HEK293 (cell line): ENCODE measurements around the gene CD300LB.

Experiments used
- CTCF ChIA-PET: fragments of 350-600 bp; formaldehyde crosslinking; extraction: SDS; loops from one replicate; lab custom pipeline; 2021; ENCODE audit warnings: antibody characterized with exemption; lab: Yijun Ruan, JAX
- POLR2A ChIA-PET: fragments of 300-600 bp; formaldehyde crosslinking; extraction: SDS; loops from one replicate; lab custom pipeline; 2020; ENCODE audit warnings: antibody characterized with exemption, inconsistent platforms; lab: Yijun Ruan, JAX
- H3K27ac ChIP-seq: fragments of 200-500 bp; sonication (Bioruptor generic); 2 replicates; pipeline ENCODE4 v1.5.1; 2014; ENCODE audit warnings: low read depth, low read length, control low read depth, inconsistent platforms; ENCODE audit errors: extremely low read depth
- H3K36me3 ChIP-seq, 2 experiments: fragments of 200-500 bp in 1 of 2; sonication (Bioruptor generic) in 1 of 2; 1 replicate in 1 of 2; 2 replicates in 1 of 2; pipeline ENCODE4 v1.5.1; 2014 to 2017; ENCODE audit warnings: inconsistent platforms in 2 of 2, low read length in 2 of 2; ENCODE audit not compliant: control insufficient read depth in 2 of 2, insufficient read depth in 1 of 2
- H3K4me1 ChIP-seq: fragments of 200-500 bp; sonication (Bioruptor generic); 2 replicates; pipeline ENCODE4 v1.5.1; 2014; ENCODE audit warnings: mild to moderate bottlenecking, low read length, inconsistent platforms; ENCODE audit not compliant: control insufficient read depth, insufficient read depth
- H3K4me3 ChIP-seq: 2 replicates; pipeline ENCODE4 v1.5.1; 2011; ENCODE audit warnings: low read depth, mild to moderate bottlenecking, control low read depth, low read length, moderate library complexity
- H3K9me3 ChIP-seq: fragments of 200-500 bp; sonication (Bioruptor generic); 2 replicates; pipeline ENCODE4 v1.5.1; 2014; ENCODE audit warnings: low read depth, low read length, inconsistent platforms; ENCODE audit not compliant: control insufficient read depth, insufficient read depth
- GLIS1 ChIP-seq: fragments of 450-650 bp; formaldehyde crosslinking; IDR thresholded peaks from 2 replicates; pipeline ENCODE4 v1.5.1; 2016; ENCODE audit warnings: missing biosample characterization, missing genetic modification characterization
- HOXC10 ChIP-seq: sonication (generic); formaldehyde crosslinking; IDR thresholded peaks from 2 replicates; pipeline ENCODE4 v1.8.1; 2023; ENCODE audit warnings: mild to moderate bottlenecking, missing genetic modification reagents
- KLF10 ChIP-seq: fragments of 450-650 bp; IDR thresholded peaks from 2 replicates; pipeline ENCODE4 v1.5.1; 2018; ENCODE audit warnings: missing biosample characterization, mild to moderate bottlenecking, missing genetic modification characterization
- PBX3 ChIP-seq: sonication (generic); formaldehyde crosslinking; IDR thresholded peaks from 2 replicates; pipeline ENCODE4 v1.8.1; 2022; ENCODE audit warnings: mild to moderate bottlenecking, moderate library complexity, missing genetic modification reagents
- SCRT2 ChIP-seq: fragments of 450-650 bp; formaldehyde crosslinking; IDR thresholded peaks from 2 replicates; pipeline ENCODE4 v1.5.1; 2016; ENCODE audit warnings: missing biosample characterization, missing genetic modification characterization
- ZFHX2 ChIP-seq: fragments of 450-650 bp; formaldehyde crosslinking; conservative IDR thresholded peaks from 2 replicates; pipeline ENCODE4 v1.5.1; 2016; ENCODE audit warnings: missing biosample characterization, missing genetic modification characterization
- ZFP3 ChIP-seq: fragments of 450-650 bp; formaldehyde crosslinking; IDR thresholded peaks from 2 replicates; pipeline ENCODE4 v1.5.1; 2016; ENCODE audit warnings: low read depth, missing biosample characterization, missing genetic modification characterization
- ZNF280C ChIP-seq: fragments of 450-650 bp; formaldehyde crosslinking; IDR thresholded peaks from 2 replicates; pipeline ENCODE4 v1.5.1; 2016; ENCODE audit warnings: missing biosample characterization, missing genetic modification characterization
- ZNF426 ChIP-seq: fragments of 450-650 bp; formaldehyde crosslinking; IDR thresholded peaks from 2 replicates; pipeline ENCODE4 v1.5.1; 2017; ENCODE audit warnings: missing biosample characterization, missing genetic modification characterization, mild to moderate bottlenecking, inconsistent platforms, moderate library complexity
- ZNF513 ChIP-seq: fragments of 450-650 bp; IDR thresholded peaks from 2 replicates; pipeline ENCODE4 v1.5.1; 2018; ENCODE audit warnings: missing biosample characterization, missing genetic modification characterization
- ZNF660 ChIP-seq: fragments of 450-650 bp; IDR thresholded peaks from 2 replicates; pipeline ENCODE4 v1.5.1; 2018; ENCODE audit warnings: missing biosample characterization, mild to moderate bottlenecking, missing genetic modification characterization
- ZNF76 ChIP-seq: fragments of 450-650 bp; formaldehyde crosslinking; IDR thresholded peaks from 2 replicates; pipeline ENCODE4; 2016; ENCODE audit warnings: low read depth, missing biosample characterization, missing genetic modification characterization, borderline replicate concordance
- ZSCAN18 ChIP-seq: fragments of 450-650 bp; formaldehyde crosslinking; IDR thresholded peaks from 2 replicates; pipeline ENCODE4 v1.5.1; 2016; ENCODE audit warnings: missing biosample characterization, missing genetic modification characterization

CD300LB gene

GRCh38 chr17:74532115-74532514 is 840 bp upstream of the CD300LB start:
- Histone ChIP-seq H3K36me3 (no peaks in the 10 kb centered on the region), H3K9me3 (no peaks in the 10 kb centered on the region), H3K27ac (no peak overlapping the region), H3K4me1 (no peaks in the 10 kb centered on the region), H3K4me3 (no peak overlapping the region)
- POLR2A ChIA-PET, result interaction anchor here (0.7 kb wide), 1 partner anchor 23 kb away, joined by 3 read pairs; no protein-coding TSS in a partner anchor
- CTCF ChIA-PET, result interaction anchor here (0.6 to 1.9 kb wide), 5 partner anchors 9 to 164 kb away, joined by 3 to 7 read pairs (median 4); partner anchors contain the start of gene GPR142
- TF ChIP-seq ZNF76 (tag by site-specific recombination) (no peak), ZNF660 (no peak), ZSCAN18 (tag by site-specific recombination) (no peak), ZNF280C (tag by site-specific recombination) (no peak), ZNF426 (tag by site-specific recombination) (no peak), ZFP3 (tag by site-specific recombination) (no peak), ZFHX2 (tag by site-specific recombination) (no peak), ZNF513 (tag by site-specific recombination) (no peak)

GRCh38 chr17:74530831-74531150 is 484 bp downstream of the CD300LB start:
- Histone ChIP-seq H3K4me3 (no peak overlapping the region), H3K4me1 (no peaks in the 10 kb centered on the region), H3K27ac (no peak overlapping the region), H3K36me3 (no peaks in the 10 kb centered on the region), H3K9me3 (no peaks in the 10 kb centered on the region)
- no peak for TF ChIP-seq HOXC10
- no peak for TF ChIP-seq KLF10 (tag by site-specific recombination)
- TF ChIP-seq GLIS1 (tag by site-specific recombination), result no peak
- TF ChIP-seq SCRT2, result no peak
- POLR2A ChIA-PET, result interaction anchor here (0.6 kb wide), 1 partner anchor 88 kb away, joined by 9 read pairs; no protein-coding TSS in a partner anchor
- CTCF ChIA-PET, result interaction anchor here (0.5 to 1.1 kb wide), 3 partner anchors 15 to 163 kb away, joined by 3 to 5 read pairs (median 4); partner anchors contain the start of gene CD300C

- POLR2A ChIA-PET, result no interaction called here
- Histone ChIP-seq H3K9me3 (no peaks in the 10 kb centered on the region), H3K4me1 (no peaks in the 10 kb centered on the region), H3K4me3 (no peak overlapping the region), H3K27ac (no peak overlapping the region), H3K36me3 (no peaks in the 10 kb centered on the region)
- no peak for TF ChIP-seq PBX3 (CRISPR knock-in tag)
- CTCF ChIA-PET, result interaction anchor here (0.6 to 2.3 kb wide), 2 partner anchors 71 to 161 kb away, joined by 3 to 5 read pairs; no protein-coding TSS in a partner anchor
These were observed 2.0 kb downstream of the CD300LB start for GRCh38 chr17:74529243-74529642.
